Common myeloid progenitor, CD34-positive (primary cell): ENCODE measurements around the gene TXNRD2.

Experiments used
- CTCF ChIA-PET: fragments of 350-600 bp; sonication (Branson Sonifier 250); formaldehyde crosslinking; loops from one replicate; lab custom pipeline; 2021; ENCODE audit warnings: antibody characterized with exemption; lab: Charles Lee
- POLR2A ChIA-PET: fragments of 350-600 bp; sonication (Branson Sonifier 250); formaldehyde crosslinking; loops from one replicate; lab custom pipeline; 2021; ENCODE audit warnings: antibody characterized with exemption; lab: Charles Lee
- DNase-seq, 3 donors: peaks; one replicate each; pipeline versions ENCODE4 v3.0.0 to v3.0.0-alpha.2; 2013
- H3K27ac ChIP-seq, 2 experiments: 1 replicate in 1 of 2; 2 replicates in 1 of 2; pipeline ENCODE4 v1.7.0; 2013; ENCODE audit warnings: inconsistent platforms in 2 of 2, low read length in 2 of 2, mild to moderate bottlenecking in 2 of 2, low read depth in 1 of 2, moderate library complexity in 1 of 2; ENCODE audit not compliant: severe bottlenecking in 2 of 2, insufficient read depth in 1 of 2, poor library complexity in 1 of 2
- H3K27me3 ChIP-seq, 5 experiments: replicated peaks in 2 of 5; 1 replicate in 3 of 5; 2 replicates in 2 of 5; pipeline versions ENCODE4 v1.6.1 to v1.7.0; 2013; ENCODE audit warnings: low read length in 4 of 5, mild to moderate bottlenecking in 2 of 5, moderate library complexity in 2 of 5, inconsistent platforms in 1 of 5; ENCODE audit not compliant: insufficient read depth in 5 of 5, control insufficient read depth in 4 of 5
- H3K36me3 ChIP-seq, 4 experiments: 1 replicate in 2 of 4; 2 replicates in 2 of 4; pipeline versions ENCODE4 v1.6.1 to v1.7.0; 2013; ENCODE audit warnings: low read length in 3 of 4, control low read depth in 1 of 4, mild to moderate bottlenecking in 1 of 4; ENCODE audit not compliant: control insufficient read depth in 4 of 4, insufficient read depth in 4 of 4
- H3K4me1 ChIP-seq, 4 experiments: 1 replicate in 3 of 4; 2 replicates in 1 of 4; pipeline versions ENCODE4 v1.6.1 to v1.7.1; 2013; ENCODE audit warnings: low read length in 3 of 4, mild to moderate bottlenecking in 3 of 4, control low read depth in 1 of 4, inconsistent platforms in 1 of 4, moderate library complexity in 1 of 4; ENCODE audit not compliant: control insufficient read depth in 4 of 4, insufficient read depth in 4 of 4; ENCODE audit errors: control extremely low read depth in 1 of 4
- H3K4me3 ChIP-seq, 7 experiments: 1 replicate in 4 of 7; 2 replicates in 3 of 7; pipeline versions ENCODE4 v1.5.1 to v1.7.0; 2013; ENCODE audit warnings: mild to moderate bottlenecking in 7 of 7, low read length in 6 of 7, moderate library complexity in 6 of 7, inconsistent platforms in 2 of 7, low read depth in 2 of 7, control low read depth in 1 of 7; ENCODE audit not compliant: insufficient read depth in 4 of 7, control insufficient read depth in 1 of 7; ENCODE audit errors: extremely low read depth in 1 of 7
- H3K9me3 ChIP-seq, 5 experiments: 1 replicate in 4 of 5; 2 replicates in 1 of 5; pipeline versions ENCODE4 v1.6.1 to v1.7.1; 2013; ENCODE audit warnings: low read length in 4 of 5, mild to moderate bottlenecking in 2 of 5, inconsistent platforms in 1 of 5, low read depth in 1 of 5, moderate library complexity in 1 of 5; ENCODE audit not compliant: control insufficient read depth in 4 of 5, insufficient read depth in 2 of 5; ENCODE audit errors: control extremely low read depth in 1 of 5
- WGBS: methylation state at CpG from one replicate; pipeline ENCODE4 v1.1.5; 2013; ENCODE audit not compliant: insufficient coverage; 5-methylcytosine and 5-hydroxymethylcytosine counted together

The TXNRD2 gene

GRCh38 chr22:19898145-19898544, 43.5 kb downstream of the TXNRD2 start:
- POLR2A ChIA-PET: no interaction called here

GRCh38 chr22:19897726-19898125, 43.9 kb downstream of the TXNRD2 start:
- WGBS: 92% methylated on average over 13 of the region's 16 CpGs
- H3K27me3 ChIP-seq: no peaks in the 10 kb centered on the region
- CTCF ChIA-PET: interaction anchor here (1.2 to 2.3 kb wide), 2 partner anchors 106 to 167 kb away, joined by 3 to 8 read pairs; no protein-coding TSS in a partner anchor
- no peak for DNase-seq
- no peak overlapping the region for H3K27ac ChIP-seq
- POLR2A ChIA-PET: no interaction called here
- no peaks in the 10 kb centered on the region for H3K9me3 ChIP-seq
- peaks cover 2 to 31% (median 20%) of the 10 kb centered on the region in 4 experiments for H3K36me3 ChIP-seq
- H3K4me3 ChIP-seq: no peak overlapping the region
- peaks cover 4 to 14% (median 12%) of the 10 kb centered on the region in 4 experiments for H3K4me1 ChIP-seq

More at GRCh38 chr22:19898145-19898544, 43.5 kb downstream of the TXNRD2 start:
- Histone ChIP-seq H3K4me1 (peaks cover 3 to 10% (median 7%) of the 10 kb centered on the region in 4 experiments), H3K36me3 (peaks cover 2 to 31% (median 20%) of the 10 kb centered on the region in 4 experiments), H3K4me3 (no peak overlapping the region), H3K9me3 (no peaks in the 10 kb centered on the region), H3K27me3 (no peaks in the 10 kb centered on the region), H3K27ac (no peak overlapping the region)
- no peak for DNase-seq
- CTCF ChIA-PET: interaction anchor here (1.2 to 2.3 kb wide), 2 partner anchors 107 to 168 kb away, joined by 3 to 8 read pairs; no protein-coding TSS in a partner anchor
- WGBS: 95% methylated on average over 5 of the region's 7 CpGs

- no peaks in the 10 kb centered on the region for H3K27me3 ChIP-seq
- H3K4me1 ChIP-seq: peaks cover 9 to 23% (median 21%) of the 10 kb centered on the region in 4 experiments
- CTCF ChIA-PET: interaction anchor here (0.9 to 2.3 kb wide), 5 partner anchors 17 to 166 kb away, joined by 3 to 8 read pairs (median 3); no protein-coding TSS in a partner anchor
- POLR2A ChIA-PET: no interaction called here
- 97% methylated on average over 11 of the region's 15 CpGs for WGBS
- H3K36me3 ChIP-seq: peaks cover 2 to 30% (median 20%) of the 10 kb centered on the region in 4 experiments
- H3K9me3 ChIP-seq: no peaks in the 10 kb centered on the region
- no peak overlapping the region for H3K4me3 ChIP-seq
- DNase-seq: no peak
- no peak overlapping the region for H3K27ac ChIP-seq
These were observed 44.8 kb downstream of the TXNRD2 start for GRCh38 chr22:19896665-19897355.

GRCh38 chr22:19895160-19895849, 46.3 kb downstream of the TXNRD2 start:
- CTCF ChIA-PET: interaction anchor here (1.3 kb wide), 1 partner anchor 18 kb away, joined by 3 read pairs; no protein-coding TSS in a partner anchor
- 96% methylated on average over 22 of the region's 23 CpGs for WGBS
- H3K27ac ChIP-seq: no peak overlapping the region
- H3K36me3 ChIP-seq: peaks cover 2 to 29% (median 17%) of the 10 kb centered on the region in 4 experiments
- H3K27me3 ChIP-seq: no peaks in the 10 kb centered on the region
- DNase-seq: no peak
- peaks cover 9 to 38% (median 36%) of the 10 kb centered on the region in 4 experiments for H3K4me1 ChIP-seq
- no peak overlapping the region for H3K4me3 ChIP-seq
- H3K9me3 ChIP-seq: no peaks in the 10 kb centered on the region
- POLR2A ChIA-PET: no interaction called here

- ChIA-PET CTCF (interaction anchor here (0.8 to 2.9 kb wide), 4 partner anchors 8 to 163 kb away, joined by 3 to 13 read pairs (median 4); no protein-coding TSS in a partner anchor), POLR2A (no interaction called here)
- H3K4me1 ChIP-seq: peaks cover 9 to 44% (median 41%) of the 10 kb centered on the region in 4 experiments
- no peak overlapping the region for H3K4me3 ChIP-seq
- H3K27ac ChIP-seq: no peak overlapping the region
- H3K27me3 ChIP-seq: no peaks in the 10 kb centered on the region
- DNase-seq: no peak
- H3K9me3 ChIP-seq: no peaks in the 10 kb centered on the region
- over 99% methylated on average over 15 of the region's 15 CpGs for WGBS
- H3K36me3 ChIP-seq: peaks cover 2 to 25% (median 16%) of the 10 kb centered on the region in 4 experiments
These were observed 48.3 kb downstream of the TXNRD2 start for GRCh38 chr22:19893363-19893762.

- peaks cover 9 to 44% (median 42%) of the 10 kb centered on the region in 4 experiments for H3K4me1 ChIP-seq
- H3K36me3 ChIP-seq: peaks cover 2 to 26% (median 12%) of the 10 kb centered on the region in 4 experiments
- H3K9me3 ChIP-seq: no peaks in the 10 kb centered on the region
- H3K27ac ChIP-seq: no peak overlapping the region
- ChIA-PET CTCF (interaction anchor here (0.8 to 2.9 kb wide), 4 partner anchors 8 to 163 kb away, joined by 3 to 13 read pairs (median 6); no protein-coding TSS in a partner anchor), POLR2A (no interaction called here)
- no peak for DNase-seq
- 96% methylated on average over 13 of the region's 13 CpGs for WGBS
- no peak overlapping the region for H3K4me3 ChIP-seq
- no peaks in the 10 kb centered on the region for H3K27me3 ChIP-seq
These were observed 48.7 kb downstream of the TXNRD2 start for GRCh38 chr22:19892925-19893324.
